Measurements from ENCODE around the gene FBXO4. TPM values are rescaled to one million over a fixed set of nuclear protein-coding genes. Genes with fewer than 3 reads are reported as not detected.
"Not testable (repeated sequence)": the region's sequence is repeated elsewhere in the genome, so short reads cannot be mapped to it uniquely, and the experiment has no call there.

FBXO4 gene
- total RNA-seq, 2 donors from 2014 or later: 10.5 to 10.8 TPM

- no peaks in the 10 kb centered on the region for H3K36me3 Mint-ChIP-seq (ENCODE audit: low read depth)
These were observed 48.0 kb downstream of the FBXO4 start for GRCh38 chr5:41973087-41973486.

GRCh38 chr5:41973887-41974286, 48.8 kb downstream of the FBXO4 start:
- no peak for DNase-seq
- H3K36me3 Mint-ChIP-seq (ENCODE audit: low read depth): no peaks in the 10 kb centered on the region
- no peaks in the 10 kb centered on the region for H3K9me3 ChIP-seq (ENCODE audit: control insufficient read depth, low read length, poor library complexity, severe bottlenecking)
- no peak overlapping the region for H3K27ac Mint-ChIP-seq
- no peak overlapping the region for H3K4me3 Mint-ChIP-seq
- H3K27me3 Mint-ChIP-seq: no peaks in the 10 kb centered on the region
- H3K4me1 Mint-ChIP-seq: no peaks in the 10 kb centered on the region
- ATAC-seq: no peak

More at GRCh38 chr5:41973087-41973486, 48.0 kb downstream of the FBXO4 start:
- Mint-ChIP-seq H3K27me3 (no peaks in the 10 kb centered on the region), H3K27ac (no peak overlapping the region), H3K4me3 (no peak overlapping the region), H3K4me1 (no peaks in the 10 kb centered on the region)
- H3K9me3 ChIP-seq (ENCODE audit: control insufficient read depth, low read length, poor library complexity, severe bottlenecking): no peaks in the 10 kb centered on the region
- DNase-seq: no peak
- ATAC-seq: no peak

GRCh38 chr5:41978676-41979075, 53.6 kb downstream of the FBXO4 start:
- no peaks in the 10 kb centered on the region for H3K9me3 ChIP-seq (ENCODE audit: control insufficient read depth, low read length, poor library complexity, severe bottlenecking)
- Mint-ChIP-seq H3K36me3 (ENCODE audit: low read depth) (no peaks in the 10 kb centered on the region), H3K4me3 (no peak overlapping the region), H3K4me1 (no peaks in the 10 kb centered on the region), H3K27ac (no peak overlapping the region), H3K27me3 (no peaks in the 10 kb centered on the region)
- no peak for DNase-seq
- ATAC-seq: no peak

GRCh38 chr5:41980396-41980795, 55.3 kb downstream of the FBXO4 start:
- H3K9me3 ChIP-seq (ENCODE audit: control insufficient read depth, low read length, poor library complexity, severe bottlenecking): no peaks in the 10 kb centered on the region
- Mint-ChIP-seq H3K27me3 (peaks cover 11% of the 10 kb centered on the region), H3K27ac (no peak overlapping the region), H3K4me1 (no peaks in the 10 kb centered on the region), H3K4me3 (no peak overlapping the region), H3K36me3 (ENCODE audit: low read depth) (no peaks in the 10 kb centered on the region)
- DNase-seq (no peak), ATAC-seq (no peak)

- no peaks in the 10 kb centered on the region for H3K9me3 ChIP-seq (ENCODE audit: control insufficient read depth, low read length, poor library complexity, severe bottlenecking)
- Mint-ChIP-seq H3K27me3 (peaks cover 12% of the 10 kb centered on the region), H3K27ac (no peak overlapping the region), H3K4me3 (no peak overlapping the region), H3K36me3 (ENCODE audit: low read depth) (no peaks in the 10 kb centered on the region), H3K4me1 (no peaks in the 10 kb centered on the region)
- ATAC-seq (no peak), DNase-seq (no peak)
These were observed 55.8 kb downstream of the FBXO4 start for GRCh38 chr5:41980870-41981269.

GRCh38 chr5:41982858-41983257, 57.8 kb downstream of the FBXO4 start:
- not testable (repeated sequence) for DNase-seq; H3K4me1 Mint-ChIP-seq; H3K4me3 Mint-ChIP-seq; H3K36me3 Mint-ChIP-seq (ENCODE audit: low read depth); H3K9me3 ChIP-seq (ENCODE audit: control insufficient read depth, low read length, poor library complexity, severe bottlenecking); ATAC-seq; H3K27ac Mint-ChIP-seq
- H3K27me3 Mint-ChIP-seq: peaks cover 22% of the 10 kb centered on the region

- ATAC-seq: no peak
- no peaks in the 10 kb centered on the region for H3K9me3 ChIP-seq (ENCODE audit: control insufficient read depth, low read length, poor library complexity, severe bottlenecking)
- Mint-ChIP-seq H3K36me3 (ENCODE audit: low read depth) (no peaks in the 10 kb centered on the region), H3K4me3 (no peak overlapping the region), H3K4me1 (no peaks in the 10 kb centered on the region), H3K27me3 (peaks cover 22% of the 10 kb centered on the region), H3K27ac (no peak overlapping the region)
- DNase-seq: no peak
These were observed 58.2 kb downstream of the FBXO4 start for GRCh38 chr5:41983284-41983683.

GRCh38 chr5:41985945-41986695, 61.0 kb downstream of the FBXO4 start:
- Mint-ChIP-seq H3K27ac (no peak overlapping the region), H3K4me3 (no peak overlapping the region), H3K4me1 (no peaks in the 10 kb centered on the region), H3K27me3 (peaks cover 40% of the 10 kb centered on the region), H3K36me3 (ENCODE audit: low read depth) (no peaks in the 10 kb centered on the region)
- DNase-seq: no peak
- ATAC-seq: no peak
- H3K9me3 ChIP-seq (ENCODE audit: control insufficient read depth, low read length, poor library complexity, severe bottlenecking): no peaks in the 10 kb centered on the region

Other genes with a start within 250 kb of the FBXO4 start
- gene OXCT1, start 54.9 kb upstream of the FBXO4 start, total RNA-seq: 10 to 100 TPM; 24.4 to 26.5 TPM
- gene RIMOC1, start 20.9 kb upstream of the FBXO4 start, total RNA-seq: 10 to 100 TPM; 13.5 to 13.8 TPM

Data from T-helper 17 cell (primary cell).